NK-92 (cell line): ENCODE results near the gene CWC27.

Source experiments
- DNase-seq: peaks from one replicate; lab custom pipeline; 2025; ENCODE audit not compliant: unreplicated experiment; lab: John Stamatoyannopoulos, UW

CWC27 gene

GRCh38 chr5:65034029-65034812, 265.5 kb downstream of the CWC27 start:
- no peak for DNase-seq

GRCh38 chr5:65034813-65035209, 266.1 kb downstream of the CWC27 start:
- no peak for DNase-seq

GRCh38 chr5:65035211-65036206, 266.8 kb downstream of the CWC27 start:
- DNase-seq, result no peak

- DNase-seq, result no peak
These were observed 269.4 kb downstream of the CWC27 start for GRCh38 chr5:65037831-65038815.

- no peak for DNase-seq
These were observed 272.8 kb downstream of the CWC27 start for GRCh38 chr5:65041296-65042158.

GRCh38 chr5:65043843-65044359, 275.2 kb downstream of the CWC27 start:
- DNase-seq, result no peak

- no peak for DNase-seq
These were observed 278.5 kb downstream of the CWC27 start for GRCh38 chr5:65047225-65047624.

GRCh38 chr5:65047948-65048690, 279.4 kb downstream of the CWC27 start:
- DNase-seq, result no peak

GRCh38 chr5:65050140-65050539, 281.4 kb downstream of the CWC27 start:
- no peak for DNase-seq

GRCh38 chr5:65050826-65051498, 282.2 kb downstream of the CWC27 start:
- DNase-seq, result no peak

- no peak for DNase-seq
These were observed 287.2 kb downstream of the CWC27 start for GRCh38 chr5:65055938-65056337.

GRCh38 chr5:65059681-65060598, 291.2 kb downstream of the CWC27 start:
- DNase-seq, result no peak

- DNase-seq, result no peak
These were observed 292.7 kb downstream of the CWC27 start for GRCh38 chr5:65061250-65061973.

- no peak for DNase-seq
These were observed 293.2 kb downstream of the CWC27 start for GRCh38 chr5:65061974-65062353.

- DNase-seq, result no peak
These were observed 293.8 kb downstream of the CWC27 start for GRCh38 chr5:65062469-65063083.

GRCh38 chr5:65065001-65065511, 296.3 kb downstream of the CWC27 start:
- no peak for DNase-seq
